GM18870 (cell line): Measurements from ENCODE around the gene HOXA5.

Experiments
- ATAC-seq: cut with Tn5 transposase; IDR thresholded peaks from one replicate; pipeline ENCODE4 v1.9.1; 2021; ENCODE audit warnings: moderate library complexity; ENCODE audit not compliant: unreplicated experiment

The HOXA5 gene

GRCh38 chr7:27122077-27122910 is 21.2 kb downstream of the HOXA5 start:
- no peak for ATAC-seq

GRCh38 chr7:27121684-27122076 is 21.8 kb downstream of the HOXA5 start:
- no peak for ATAC-seq

- ATAC-seq, result no peak
Observed at GRCh38 chr7:27119412-27119911, 24.0 kb downstream of the HOXA5 start.

- ATAC-seq, result no peak
Observed at GRCh38 chr7:27118580-27118979, 24.9 kb downstream of the HOXA5 start.

GRCh38 chr7:27117887-27118491 is 25.5 kb downstream of the HOXA5 start:
- ATAC-seq, result no peak

GRCh38 chr7:27116962-27117886 is 26.3 kb downstream of the HOXA5 start:
- no peak for ATAC-seq

- no peak for ATAC-seq
Observed at GRCh38 chr7:27116031-27116961, 27.2 kb downstream of the HOXA5 start.

GRCh38 chr7:27115221-27116026 is 28.1 kb downstream of the HOXA5 start:
- no peak for ATAC-seq

GRCh38 chr7:27114881-27115220 is 28.6 kb downstream of the HOXA5 start:
- ATAC-seq, result no peak

GRCh38 chr7:27113991-27114769 is 29.3 kb downstream of the HOXA5 start:
- no peak for ATAC-seq

GRCh38 chr7:27112955-27113949 is 30.2 kb downstream of the HOXA5 start:
- no peak for ATAC-seq

GRCh38 chr7:27112361-27112760 is 31.1 kb downstream of the HOXA5 start:
- ATAC-seq, result no peak

GRCh38 chr7:27111751-27112277 is 31.7 kb downstream of the HOXA5 start:
- no peak for ATAC-seq

GRCh38 chr7:27111042-27111750 is 32.3 kb downstream of the HOXA5 start:
- no peak for ATAC-seq

- ATAC-seq, result no peak
Observed at GRCh38 chr7:27110186-27111031, 33.1 kb downstream of the HOXA5 start.
